Panc1 (cell line): ENCODE measurements around the gene S1PR5. TPM values are rescaled to one million over a fixed set of nuclear protein-coding genes. Genes with fewer than 3 reads are reported as not detected.

ENCODE experiments used
- ATAC-seq: fragments of 200-7000 bp; cut with Tn5 transposase; 2 replicates; pipeline ENCODE4 v1.9.1; 2020; ENCODE audit warnings: mild to moderate bottlenecking, moderate library complexity
- BruUV-seq: library from RNA; stranded (reverse); fragments of 400-500 nt; replicated peaks from 2 replicates; lab custom pipeline; 2021; lab: Mats Ljungman, UMichigan
- CTCF ChIA-PET: fragments of 300-600 bp; sonication (Branson Sonifier 250); formaldehyde crosslinking; loops from one replicate; lab custom pipeline; 2022; ENCODE audit warnings: antibody characterized with exemption; lab: Charles Lee
- POLR2A ChIA-PET: fragments of 300-600 bp; sonication (Branson Sonifier 250); formaldehyde crosslinking; loops from one replicate; lab custom pipeline; 2022; ENCODE audit warnings: antibody characterized with exemption; lab: Charles Lee
- DNase-seq: peaks from one replicate; pipeline ENCODE4 v3.0.0-alpha.2; 2010; ENCODE audit warnings: low read depth, low spot score
- H3K27ac ChIP-seq: 2 replicates; pipeline ENCODE4 v1.5.1; 2011; ENCODE audit warnings: mild to moderate bottlenecking, low read length, inconsistent platforms
- H3K27me3 ChIP-seq: fragments of 200-500 bp; sonication (Bioruptor generic); 2 replicates; pipeline ENCODE4 v1.6.0; 2014; ENCODE audit warnings: low read length, inconsistent platforms; ENCODE audit not compliant: control insufficient read depth, insufficient read depth
- H3K36me3 ChIP-seq: fragments of 200-500 bp; sonication (Bioruptor generic); 2 replicates; pipeline ENCODE4 v1.5.1; 2014; ENCODE audit warnings: inconsistent platforms, mild to moderate bottlenecking, low read length, moderate library complexity; ENCODE audit not compliant: control insufficient read depth, insufficient read depth
- H3K4me1 ChIP-seq: 2 replicates; pipeline ENCODE4 v1.5.1; 2011; ENCODE audit warnings: inconsistent platforms, mild to moderate bottlenecking, low read length, moderate library complexity; ENCODE audit not compliant: control insufficient read depth, insufficient read depth
- H3K4me3 ChIP-seq, 2 experiments: 2 replicates each; pipeline ENCODE4 v1.5.1; 2011 to 2012; ENCODE audit warnings: low read depth in 2 of 2, low read length in 2 of 2, mild to moderate bottlenecking in 2 of 2, inconsistent platforms in 1 of 2, moderate library complexity in 1 of 2
- H3K9me3 ChIP-seq: fragments of 200-500 bp; sonication (Bioruptor generic); 2 replicates; pipeline ENCODE4 v1.5.1; 2014; ENCODE audit warnings: low read depth, mild to moderate bottlenecking, inconsistent platforms, low read length, moderate library complexity; ENCODE audit not compliant: control insufficient read depth, insufficient read depth
- CTCF ChIP-seq: fragments of 450-650 bp; IDR thresholded peaks from 2 replicates; pipeline ENCODE4 v1.5.1; 2017; ENCODE audit warnings: mild to moderate bottlenecking
- POLR2AphosphoS5 ChIP-seq: IDR thresholded peaks from 2 replicates; pipeline ENCODE4 v1.6.1; 2012; ENCODE audit warnings: mild to moderate bottlenecking, low read depth, low read length, moderate library complexity
- REST ChIP-seq, 2 experiments: IDR thresholded peaks; 2 replicates each; pipeline ENCODE4 v1.6.1; 2011 to 2012; ENCODE audit warnings: low read depth in 2 of 2, control low read depth in 1 of 2, low read length in 1 of 2, mild to moderate bottlenecking in 1 of 2, moderate library complexity in 1 of 2; ENCODE audit not compliant: insufficient read depth in 1 of 2
- SIN3A ChIP-seq: IDR thresholded peaks from 2 replicates; pipeline ENCODE4 v1.6.1; 2012; ENCODE audit warnings: low read depth, mild to moderate bottlenecking, low read length, moderate library complexity, borderline replicate concordance; ENCODE audit not compliant: insufficient read depth
- TCF7L2 ChIP-seq: IDR thresholded peaks from 2 replicates; pipeline ENCODE4 v1.6.1; 2011; ENCODE audit warnings: mild to moderate bottlenecking, low read depth, low read length, inconsistent platforms
- in situ Hi-C: cut with HindIII; loops from 2 replicates; pipeline ENCODE4 v1.10.0; 2016; ENCODE audit warnings: low sequenced_read_pairs, low pct_unique_long_range_greater_than_20kb
- intact Hi-C: fragments of 100-400 bp; cut with micrococcal nuclease; formaldehyde crosslinking; loops from one replicate; pipeline ENCODE4 v1.10.0; 2022; ENCODE audit not compliant: unreplicated experiment
- total RNA-seq: library from RNA; stranded (reverse); gene quantifications from one replicate; pipeline ENCODE4 v1.2.1, GENCODE V29; 2021; ENCODE audit not compliant: unreplicated experiment

The S1PR5 gene
- total RNA-seq, 1 experiment from 2014 or later, result 3.4 TPM

GRCh38 chr19:10535613-10536012 lies 18.4 kb upstream of the S1PR5 start:
- no peak for TF ChIP-seq CTCF
- TF ChIP-seq TCF7L2, result no peak
- TF ChIP-seq POLR2AphosphoS5, result no peak
- TF ChIP-seq REST (IDR thresholded peaks at IDR 0.05; ENCODE audit: insufficient read depth in 1 of 2, low read depth in 2 of 2, low read length in 1 of 2), result no peak
- no peak for TF ChIP-seq SIN3A
- BruUV-seq, result no TSS peak
- in situ Hi-C loops (no loop called here), intact Hi-C loops (no loop called here)
- Histone ChIP-seq H3K4me3 (no peak overlapping the region), H3K27me3 (no peaks in the 10 kb centered on the region), H3K4me1 (no peaks in the 10 kb centered on the region), H3K36me3 (no peaks in the 10 kb centered on the region), H3K27ac (no peak overlapping the region), H3K9me3 (no peaks in the 10 kb centered on the region)
- ATAC-seq, result no peak
- no peak for DNase-seq
- ChIA-PET CTCF (interaction anchor here (0.6 kb wide), 2 partner anchors 122 to 169 kb away, joined by 3 to 8 read pairs; no protein-coding TSS in a partner anchor), POLR2A (interaction anchor here (0.6 to 0.7 kb wide), 2 partner anchors 17 to 24 kb away, joined by 4 to 14 read pairs; no protein-coding TSS in a partner anchor)

GRCh38 chr19:10533646-10534386 lies 16.6 kb upstream of the S1PR5 start:
- Histone ChIP-seq H3K27me3 (no peaks in the 10 kb centered on the region), H3K9me3 (no peaks in the 10 kb centered on the region), H3K36me3 (no peaks in the 10 kb centered on the region), H3K4me3 (no peak overlapping the region), H3K4me1 (no peaks in the 10 kb centered on the region), H3K27ac (no peak overlapping the region)
- ATAC-seq (no peak), DNase-seq (no peak)
- intact Hi-C loops (no loop called here), in situ Hi-C loops (no loop called here)
- no TSS peak for BruUV-seq
- TF ChIP-seq SIN3A (no peak), TCF7L2 (no peak), CTCF (no peak), REST (IDR thresholded peaks at IDR 0.05; ENCODE audit: insufficient read depth in 1 of 2, low read depth in 2 of 2, low read length in 1 of 2) (no peak), POLR2AphosphoS5 (no peak)
- CTCF ChIA-PET, result no interaction called here
- POLR2A ChIA-PET, result no interaction called here
